Endothelial cell of umbilical vein (primary cell): ENCODE results near the gene KHDC1. TPM values are rescaled to one million over a fixed set of nuclear protein-coding genes. Genes with fewer than 3 reads are reported as not detected.

ENCODE experiments used
- BruUV-seq: library from RNA; stranded (reverse); fragments of 400-500 nt; replicated peaks from 2 replicates; lab custom pipeline; 2021; lab: Mats Ljungman, UMichigan
- CTCF ChIA-PET: fragments of 300-600, 350-600 bp; sonication (Branson Sonifier 250); formaldehyde crosslinking; loops from one replicate; lab custom pipeline; 2021; ENCODE audit warnings: antibody characterized with exemption, inconsistent platforms; lab: Charles Lee
- POLR2A ChIA-PET: fragments of 300-600, 350-600 bp; sonication (Branson Sonifier 250); formaldehyde crosslinking; loops from one replicate; lab custom pipeline; 2021; ENCODE audit warnings: antibody characterized with exemption, inconsistent platforms; lab: Charles Lee
- DNase-seq: peaks from one replicate; pipeline ENCODE4 v3.0.0-alpha.2; 2011; ENCODE audit warnings: low read depth, low spot score
- FAIRE-seq: peaks from 2 replicates; lab custom pipeline; 2011; peaks lifted over from hg19 to GRCh38; lab: Jason Lieb, UNC
- H2AFZ ChIP-seq: 2 replicates; pipeline ENCODE4 v1.6.0; 2012; ENCODE audit warnings: low read depth, low read length, control low read depth, inconsistent platforms
- H3K27ac ChIP-seq: 2 replicates; pipeline ENCODE4 v1.5.1; 2011; ENCODE audit warnings: low read depth, mild to moderate bottlenecking, control low read depth, low read length, moderate library complexity; ENCODE audit not compliant: insufficient read depth
- H3K27me3 ChIP-seq, 2 experiments: 2 replicates each; pipeline versions ENCODE4 v1.6.0 to v1.6.1; 2011; ENCODE audit warnings: low read length in 2 of 2, mixed read lengths in 1 of 2; ENCODE audit not compliant: control insufficient read depth in 2 of 2, insufficient read depth in 2 of 2
- H3K36me3 ChIP-seq, 2 experiments: 2 replicates in 1 of 2; 3 replicates in 1 of 2; pipeline ENCODE4 v1.5.1; 2011; ENCODE audit warnings: low read length in 2 of 2, mild to moderate bottlenecking in 1 of 2, moderate library complexity in 1 of 2; ENCODE audit not compliant: control insufficient read depth in 2 of 2, insufficient read depth in 2 of 2; ENCODE audit errors: extremely low read depth in 1 of 2
- H3K4me1 ChIP-seq: 3 replicates; pipeline ENCODE4 v1.5.1; 2011; ENCODE audit warnings: mild to moderate bottlenecking, low read length; ENCODE audit not compliant: control insufficient read depth, insufficient read depth; ENCODE audit errors: extremely low read depth
- H3K4me2 ChIP-seq: 2 replicates; pipeline ENCODE4 v1.6.1; 2011; ENCODE audit warnings: low read length, control low read depth, mixed read lengths; ENCODE audit not compliant: insufficient read depth
- H3K4me3 ChIP-seq, 3 experiments: fragments of 200-600 bp in 1 of 3; sonication (generic), shearing (Covaris generic) in 1 of 3; replicated peaks in 1 of 3; 2 replicates each; pipeline ENCODE4 v1.5.1; 2011 to 2016; ENCODE audit warnings: control low read depth in 3 of 3, low read length in 3 of 3, mild to moderate bottlenecking in 2 of 3, inconsistent platforms in 1 of 3, low read depth in 1 of 3, moderate library complexity in 1 of 3; ENCODE audit not compliant: insufficient read depth in 1 of 3
- H3K79me2 ChIP-seq: 2 replicates; pipeline ENCODE4 v1.6.0; 2012; ENCODE audit warnings: low read length, inconsistent platforms; ENCODE audit not compliant: control insufficient read depth, insufficient read depth
- H3K9ac ChIP-seq: replicated peaks from 2 replicates; pipeline ENCODE3; 2011; ENCODE audit warnings: low read length, control low read depth; ENCODE audit not compliant: insufficient read depth; ENCODE audit errors: extremely low read depth
- H3K9me1 ChIP-seq: replicated peaks from 3 replicates; pipeline ENCODE4 v1.6.0; 2011; ENCODE audit warnings: mild to moderate bottlenecking, low read length; ENCODE audit not compliant: control insufficient read depth, insufficient read depth; ENCODE audit errors: extremely low read depth
- H3K9me3 ChIP-seq: replicated peaks from 2 replicates; pipeline ENCODE4 v1.5.1; 2012; ENCODE audit warnings: low read length, inconsistent platforms; ENCODE audit not compliant: control insufficient read depth, insufficient read depth
- H4K20me1 ChIP-seq: replicated peaks from 2 replicates; pipeline ENCODE3; 2011; ENCODE audit warnings: mild to moderate bottlenecking, low read length; ENCODE audit not compliant: control insufficient read depth, insufficient read depth; ENCODE audit errors: extremely low read depth
- EZH2 ChIP-seq: IDR thresholded peaks from 2 replicates; pipeline ENCODE4 v1.6.1; 2012; ENCODE audit warnings: borderline replicate concordance, low read depth, mild to moderate bottlenecking, moderate library complexity, low read length, inconsistent platforms; ENCODE audit not compliant: severe bottlenecking
- FOS ChIP-seq: IDR thresholded peaks from 2 replicates; pipeline ENCODE4 v1.6.1; 2011; ENCODE audit warnings: mild to moderate bottlenecking, low read length, moderate library complexity, borderline replicate concordance; ENCODE audit not compliant: insufficient read depth
- GATA2 ChIP-seq: IDR thresholded peaks from 2 replicates; pipeline ENCODE4 v1.7.0; 2011; ENCODE audit warnings: low read depth, mild to moderate bottlenecking, moderate library complexity, mixed read lengths, low read length; ENCODE audit not compliant: insufficient read length, insufficient read depth
- JUN ChIP-seq: IDR thresholded peaks from 2 replicates; pipeline ENCODE4 v1.6.1; 2011; ENCODE audit warnings: borderline replicate concordance, low read depth; ENCODE audit not compliant: insufficient read length, insufficient read depth
- MYC ChIP-seq: IDR thresholded peaks from one replicate; pipeline ENCODE4 v1.6.1; 2011; ENCODE audit warnings: mild to moderate bottlenecking, low read depth, low read length
- POLR2A ChIP-seq: IDR thresholded peaks from 2 replicates; pipeline ENCODE4 v1.6.1; 2012; ENCODE audit warnings: low read depth, mild to moderate bottlenecking, control low read depth, low read length
- POLR2AphosphoS5 ChIP-seq: IDR thresholded peaks from 2 replicates; pipeline ENCODE4 v1.6.1; 2012; ENCODE audit warnings: low read depth, mild to moderate bottlenecking, control low read depth, low read length, moderate library complexity; ENCODE audit not compliant: insufficient read depth
- dilution Hi-C: fragments of 300-500 bp; cut with MboI; formaldehyde crosslinking; loops from one replicate; pipeline ENCODE4 v1.15.0; 2019; ENCODE audit warnings: low sequenced_read_pairs; ENCODE audit not compliant: extremely low pct_ligation_motif_present
- intact Hi-C: fragments of 100-400 bp; cut with micrococcal nuclease; formaldehyde crosslinking; loops from one replicate; pipeline ENCODE4 v1.10.0; 2022
- polyA plus RNA-seq, 4 experiments: library from polyadenylated mRNA; depleted of rRNA in 3 of 4; stranded (reverse) in 3 of 4; unstranded in 1 of 4; fragments of >200 nt; gene quantifications; 2 replicates each; pipeline versions ENCODE4 v1.2.1 to v1.2.3, GENCODE V29; 2011 to 2012; ENCODE audit warnings: missing spikeins in 1 of 4
- total RNA-seq: library from RNA; stranded (reverse); gene quantifications from 2 replicates; pipeline ENCODE4 v1.2.3, GENCODE V29; 2021
- TF ChIP-seq, protein P1 (sequence below), 2 donors: IDR thresholded peaks; 1 replicate in 1 of 2; 2 replicates in 1 of 2; pipeline ENCODE4 v1.5.1; 2011; ENCODE audit warnings: low read length in 2 of 2, mild to moderate bottlenecking in 2 of 2, moderate library complexity in 2 of 2, control low read depth in 1 of 2, inconsistent platforms in 1 of 2, low read depth in 1 of 2; ENCODE audit not compliant: insufficient read depth in 1 of 2; ENCODE audit errors: extremely low read depth in 1 of 2
- TF ChIP-seq, protein P2 (sequence below): IDR thresholded peaks from 2 replicates; pipeline ENCODE4 v1.6.1; 2011; ENCODE audit not compliant: insufficient read depth, insufficient read length

KHDC1 gene
- total and polyA plus RNA-seq, 2 donors (not counting 3 experiments of a cell fraction or from before 2014, with no cell fraction given): 3.3 to 4.4 TPM

DNA sequence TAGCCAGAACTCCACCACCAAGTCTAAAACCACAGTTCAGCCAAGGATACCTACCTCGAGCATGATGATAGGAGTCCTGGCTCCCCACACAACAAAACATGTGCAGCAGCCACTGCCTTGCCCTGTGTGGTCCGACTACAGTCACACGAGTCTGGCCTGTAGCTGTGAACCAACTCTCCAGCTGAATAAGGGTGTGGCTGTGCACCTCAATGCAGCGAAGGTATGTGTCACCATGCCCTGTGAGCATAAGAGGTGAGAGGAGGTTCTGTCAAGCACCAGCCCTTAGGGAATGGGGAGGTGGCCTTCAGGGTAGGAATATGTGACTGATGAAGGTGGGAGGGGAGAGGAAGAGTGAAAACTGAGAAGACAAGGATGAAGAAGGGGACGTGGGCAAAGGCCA lies 21.0 kb downstream of the KHDC1 start:
- no peak for TF ChIP-seq EZH2
- no peak for TF ChIP-seq FOS
- no peak for TF ChIP-seq POLR2AphosphoS5
- TF ChIP-seq, protein P1, sequence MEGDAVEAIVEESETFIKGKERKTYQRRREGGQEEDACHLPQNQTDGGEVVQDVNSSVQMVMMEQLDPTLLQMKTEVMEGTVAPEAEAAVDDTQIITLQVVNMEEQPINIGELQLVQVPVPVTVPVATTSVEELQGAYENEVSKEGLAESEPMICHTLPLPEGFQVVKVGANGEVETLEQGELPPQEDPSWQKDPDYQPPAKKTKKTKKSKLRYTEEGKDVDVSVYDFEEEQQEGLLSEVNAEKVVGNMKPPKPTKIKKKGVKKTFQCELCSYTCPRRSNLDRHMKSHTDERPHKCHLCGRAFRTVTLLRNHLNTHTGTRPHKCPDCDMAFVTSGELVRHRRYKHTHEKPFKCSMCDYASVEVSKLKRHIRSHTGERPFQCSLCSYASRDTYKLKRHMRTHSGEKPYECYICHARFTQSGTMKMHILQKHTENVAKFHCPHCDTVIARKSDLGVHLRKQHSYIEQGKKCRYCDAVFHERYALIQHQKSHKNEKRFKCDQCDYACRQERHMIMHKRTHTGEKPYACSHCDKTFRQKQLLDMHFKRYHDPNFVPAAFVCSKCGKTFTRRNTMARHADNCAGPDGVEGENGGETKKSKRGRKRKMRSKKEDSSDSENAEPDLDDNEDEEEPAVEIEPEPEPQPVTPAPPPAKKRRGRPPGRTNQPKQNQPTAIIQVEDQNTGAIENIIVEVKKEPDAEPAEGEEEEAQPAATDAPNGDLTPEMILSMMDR (IDR thresholded peaks at IDR 0.05; ENCODE audit: extremely low read depth in 1 of 2, insufficient read depth in 1 of 2, low read depth in 1 of 2, low read length in 2 of 2): no peak
- TF ChIP-seq MYC: no peak
- TF ChIP-seq GATA2: no peak
- no peak for TF ChIP-seq JUN
- TF ChIP-seq, protein P2, sequence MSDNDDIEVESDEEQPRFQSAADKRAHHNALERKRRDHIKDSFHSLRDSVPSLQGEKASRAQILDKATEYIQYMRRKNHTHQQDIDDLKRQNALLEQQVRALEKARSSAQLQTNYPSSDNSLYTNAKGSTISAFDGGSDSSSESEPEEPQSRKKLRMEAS: no peak
- TF ChIP-seq POLR2A: no peak
- no peaks in the 10 kb centered on the region for H3K79me2 ChIP-seq
- FAIRE-seq (no peak), DNase-seq (no peak)
- no peaks in the 10 kb centered on the region for H3K9me3 ChIP-seq
- no peaks in the 10 kb centered on the region for H3K9me1 ChIP-seq
- H3K4me3 ChIP-seq: no peak overlapping the region
- H3K27me3 ChIP-seq: peaks cover 0 to 5% of the 10 kb centered on the region in 2 experiments
- no peaks in the 10 kb centered on the region for H3K4me1 ChIP-seq
- no TSS peak for BruUV-seq
- no peak overlapping the region for H3K27ac ChIP-seq
- dilution Hi-C loops (no loop called here), intact Hi-C loops (no loop called here)
- H3K36me3 ChIP-seq: no peaks in the 10 kb centered on the region
- no peak overlapping the region for H2AFZ ChIP-seq
- H3K9ac ChIP-seq: no peak overlapping the region
- CTCF ChIA-PET: no interaction called here
- no peak overlapping the region for H3K4me2 ChIP-seq
- POLR2A ChIA-PET: no interaction called here
- H4K20me1 ChIP-seq: no peaks in the 10 kb centered on the region
